ENCODE results near the gene MRPS15. TPM values are rescaled to one million over a fixed set of nuclear protein-coding genes. Genes with fewer than 3 reads are reported as not detected.

Gene MRPS15
- total and polyA plus RNA-seq, 2 of the 13 experiments (the other 11 are each of a cell fraction or from before 2014, with no cell fraction given) = 59.0 to 113 TPM

- intact Hi-C loops (cut with micrococcal nuclease; ENCODE audit: unreplicated experiment) (no loop called here), in situ Hi-C loops (cut with HindIII; ENCODE audit: extremely low pct_ligation_motif_present, low pct_unique_long_range_greater_than_20kb) (no loop called here)
- BruUV-seq (replicated peaks) = no TSS peak
- ATAC-seq = no peak
- no peak overlapping the region for H2AFZ ChIP-seq (ENCODE audit: low read length)
- CTCF ChIA-PET (ENCODE audit: low intra/inter-chr PET ratio, low total read pairs) = no interaction called here
- 83% methylated on average over 4 of the region's 4 CpGs for WGBS (ENCODE audit: low lambda C conversion rate)
- no peaks in the 10 kb centered on the region for H3K4me1 ChIP-seq (ENCODE audit: insufficient read depth, low read length)
- H3K9me3 ChIP-seq (ENCODE audit: low read length) = no peaks in the 10 kb centered on the region
- no peak overlapping the region for H3K4me3 ChIP-seq (replicated peaks in 1 of 3; ENCODE audit: insufficient read depth in 1 of 3, low read depth in 2 of 3, low read length in 3 of 3)
- H3K36me3 ChIP-seq (replicated peaks in 1 of 2; ENCODE audit: control insufficient read depth in 1 of 2, insufficient read depth in 2 of 2, low read length in 2 of 2) = 0 out of 5 replicates have a peak, but pooled peaks cover 0 to 1% of the 10 kb centered on the region in 2 experiments
- H3K27ac ChIP-seq (ENCODE audit: extremely low read length, insufficient read depth, low read length) = no peak overlapping the region
- no peak overlapping the region for H3K9ac ChIP-seq (ENCODE audit: insufficient read depth, low read depth, low read length)
- no peak for FAIRE-seq
- POLR2A ChIA-PET = no interaction called here
- no peaks in the 10 kb centered on the region for H3K27me3 ChIP-seq (ENCODE audit: control insufficient read depth in 1 of 2, insufficient read depth in 2 of 2, low read length in 2 of 2)
- no peaks in the 10 kb centered on the region for H4K20me1 ChIP-seq (ENCODE audit: insufficient read depth, low read length)
- H3K79me2 ChIP-seq (ENCODE audit: insufficient read depth, low read length) = no peaks in the 10 kb centered on the region
- no peak for DNase-seq (ENCODE audit: low spot score)
- H3K4me2 ChIP-seq (ENCODE audit: low read depth, low read length) = no peak overlapping the region
- TF ChIP-seq PLRG1 (conservative IDR thresholded peaks at IDR 0.05) (no peak), SALL2 (CRISPR knock-in tag; IDR thresholded peaks at IDR 0.05) (no peak), ZMAT3 (CRISPR knock-in tag; conservative IDR thresholded peaks at IDR 0.05) (no peak), FOXA1 (IDR thresholded peaks at IDR 0.05) (no peak), FOXA1 (CRISPR knock-in tag; IDR thresholded peaks at IDR 0.05) (no peak), HMGA1 (CRISPR knock-in tag; conservative IDR thresholded peaks at IDR 0.05) (no peak), ZNF572 (CRISPR knock-in tag; IDR thresholded peaks at IDR 0.05) (no peak), ETV5 (CRISPR knock-in tag; IDR thresholded peaks at IDR 0.05; ENCODE audit: borderline replicate concordance) (no peak), ASH2L (IDR thresholded peaks at IDR 0.05; ENCODE audit: insufficient read length, low read depth, low read length) (no peak), ZSCAN22 (CRISPR knock-in tag; IDR thresholded peaks at IDR 0.05) (no peak), BCL6 (CRISPR knock-in tag; IDR thresholded peaks at IDR 0.05) (no peak)
- TF ChIP-seq, protein P1, sequence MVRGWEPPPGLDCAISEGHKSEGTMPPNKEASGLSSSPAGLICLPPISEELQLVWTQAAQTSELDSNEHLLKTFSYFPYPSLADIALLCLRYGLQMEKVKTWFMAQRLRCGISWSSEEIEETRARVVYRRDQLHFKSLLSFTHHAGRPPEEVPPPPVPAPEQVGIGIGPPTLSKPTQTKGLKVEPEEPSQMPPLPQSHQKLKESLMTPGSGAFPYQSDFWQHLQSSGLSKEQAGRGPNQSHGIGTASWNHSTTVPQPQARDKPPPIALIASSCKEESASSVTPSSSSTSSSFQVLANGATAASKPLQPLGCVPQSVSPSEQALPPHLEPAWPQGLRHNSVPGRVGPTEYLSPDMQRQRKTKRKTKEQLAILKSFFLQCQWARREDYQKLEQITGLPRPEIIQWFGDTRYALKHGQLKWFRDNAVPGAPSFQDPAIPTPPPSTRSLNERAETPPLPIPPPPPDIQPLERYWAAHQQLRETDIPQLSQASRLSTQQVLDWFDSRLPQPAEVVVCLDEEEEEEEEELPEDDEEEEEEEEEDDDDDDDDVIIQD (CRISPR knock-in tag; IDR thresholded peaks at IDR 0.05; ENCODE audit: low read depth) = no peak
Observed at GRCh38 chr1:36432616-36433015, 31.6 kb downstream of the MRPS15 start.

All from HepG2 (cell line).